Loucy (cell line): ENCODE results near the gene SCNN1B.

Source experiments
- H2AFZ ChIP-seq: fragments of 200-600 bp; sonication (generic); 2 replicates; pipeline ENCODE4 v1.6.0; 2016; ENCODE audit warnings: antibody characterized with exemption, mild to moderate bottlenecking, low read length, moderate library complexity
- H3F3A ChIP-seq: fragments of 200-600 bp; 2 replicates; pipeline ENCODE4 v1.6.0; 2016; ENCODE audit warnings: antibody characterized with exemption, low read depth, mild to moderate bottlenecking
- H3K27me3 ChIP-seq: fragments of 200-600 bp; sonication (generic); 2 replicates; pipeline ENCODE4 v1.6.1; 2014; ENCODE audit warnings: low read length, mild to moderate bottlenecking; ENCODE audit not compliant: insufficient read depth, poor library complexity, severe bottlenecking
- H3K36me3 ChIP-seq: fragments of 200-600 bp; sonication (generic); 2 replicates; pipeline ENCODE4 v1.6.1; 2016; ENCODE audit warnings: low read length; ENCODE audit not compliant: insufficient read depth
- H3K4me1 ChIP-seq: fragments of 200-600 bp; sonication (generic); 2 replicates; pipeline ENCODE4 v1.5.1; 2014; ENCODE audit warnings: low read length, mild to moderate bottlenecking; ENCODE audit not compliant: insufficient read depth, poor library complexity, severe bottlenecking
- H3K4me2 ChIP-seq: fragments of 200-600 bp; sonication (generic); 2 replicates; pipeline ENCODE4 v1.6.0; 2014; ENCODE audit warnings: antibody characterized with exemption, low read length, low read depth, mild to moderate bottlenecking; ENCODE audit not compliant: poor library complexity, severe bottlenecking
- H3K4me3 ChIP-seq: fragments of 200-600 bp; sonication (generic); 2 replicates; pipeline ENCODE4 v1.5.1; 2014; ENCODE audit warnings: low read length, mild to moderate bottlenecking, mixed read lengths; ENCODE audit not compliant: poor library complexity, severe bottlenecking
- H3K79me2 ChIP-seq: fragments of 200-600 bp; sonication (generic); 2 replicates; pipeline ENCODE4 v1.6.1; 2014; ENCODE audit warnings: low read length; ENCODE audit not compliant: insufficient read depth
- H3K9ac ChIP-seq: fragments of 200-600 bp; sonication (generic); 2 replicates; pipeline ENCODE4 v1.6.0; 2014; ENCODE audit warnings: mild to moderate bottlenecking, low read depth, low read length, moderate library complexity; ENCODE audit not compliant: poor library complexity, severe bottlenecking
- H3K9me2 ChIP-seq: fragments of 200-600 bp; sonication (generic); replicated peaks from 2 replicates; pipeline ENCODE4 v1.6.1; 2016; ENCODE audit warnings: low read depth, low read length, mixed read lengths
- H3K9me3 ChIP-seq: fragments of 200-600 bp; sonication (generic); 2 replicates; pipeline ENCODE4 v1.6.1; 2014; ENCODE audit warnings: mild to moderate bottlenecking, antibody characterized with exemption, low read length, low read depth; ENCODE audit not compliant: insufficient read depth
- H4K20me1 ChIP-seq: fragments of 200-600 bp; sonication (generic); 2 replicates; pipeline ENCODE4 v1.6.0; 2014; ENCODE audit warnings: antibody characterized with exemption, low read length, mild to moderate bottlenecking; ENCODE audit not compliant: insufficient read depth, poor library complexity, severe bottlenecking
- CTCF ChIP-seq: fragments of 200-600 bp; sonication (generic); conservative IDR thresholded peaks from 2 replicates; pipeline ENCODE4 v1.5.1; 2014; ENCODE audit warnings: mild to moderate bottlenecking, antibody characterized with exemption, low read length
- EZH2phosphoT487 ChIP-seq: fragments of 200-600 bp; IDR thresholded peaks from 2 replicates; pipeline ENCODE4 v1.6.1; 2018; ENCODE audit warnings: antibody characterized with exemption, mild to moderate bottlenecking, moderate library complexity, borderline replicate concordance

Gene SCNN1B

GRCh38 chr16:23392223-23392600 is 90.1 kb downstream of the SCNN1B start:
- Histone ChIP-seq H3K27me3 (no peaks in the 10 kb centered on the region), H3K9me2 (no peaks in the 10 kb centered on the region), H4K20me1 (no peaks in the 10 kb centered on the region), H3K4me1 (no peaks in the 10 kb centered on the region), H3K9ac (no peak overlapping the region), H3K36me3 (peaks cover 17% of the 10 kb centered on the region; the same call in 1 of the 2 replicates), H3K4me3 (no peak overlapping the region), H2AFZ (no peak overlapping the region), H3F3A (no peaks in the 10 kb centered on the region), H3K79me2 (no peaks in the 10 kb centered on the region), H3K9me3 (no peaks in the 10 kb centered on the region), H3K4me2 (no peak overlapping the region)
- TF ChIP-seq EZH2phosphoT487 (no peak), CTCF (no peak)

GRCh38 chr16:23394141-23394831 is 92.2 kb downstream of the SCNN1B start:
- Histone ChIP-seq H2AFZ (no peak overlapping the region), H3K9me2 (no peaks in the 10 kb centered on the region), H3K36me3 (peaks cover 34% of the 10 kb centered on the region; the same call in 1 of the 2 replicates), H3K4me2 (no peak overlapping the region), H3K27me3 (no peaks in the 10 kb centered on the region), H3K79me2 (no peaks in the 10 kb centered on the region), H3K9ac (no peak overlapping the region), H3K4me3 (no peak overlapping the region), H3F3A (no peaks in the 10 kb centered on the region), H4K20me1 (no peaks in the 10 kb centered on the region), H3K4me1 (no peaks in the 10 kb centered on the region), H3K9me3 (no peaks in the 10 kb centered on the region)
- TF ChIP-seq EZH2phosphoT487, result no peak
- TF ChIP-seq CTCF, result no peak

- Histone ChIP-seq H3K9ac (no peak overlapping the region), H3K36me3 (peaks cover 43% of the 10 kb centered on the region; the same call in 1 of the 2 replicates)
Observed at GRCh38 chr16:23395732-23396131, 93.6 kb downstream of the SCNN1B start.

More at GRCh38 chr16:23395732-23396131, 93.6 kb downstream of the SCNN1B start:
- no peaks in the 10 kb centered on the region for H3K9me3 ChIP-seq
- H3K9me2 ChIP-seq, result no peaks in the 10 kb centered on the region
- no peaks in the 10 kb centered on the region for H3F3A ChIP-seq
- H2AFZ ChIP-seq, result no peak overlapping the region
- no peaks in the 10 kb centered on the region for H3K4me1 ChIP-seq
- H3K79me2 ChIP-seq, result no peaks in the 10 kb centered on the region
- no peaks in the 10 kb centered on the region for H3K27me3 ChIP-seq
- H4K20me1 ChIP-seq, result no peaks in the 10 kb centered on the region
- no peak overlapping the region for H3K4me3 ChIP-seq
- H3K4me2 ChIP-seq, result no peak overlapping the region
- TF ChIP-seq EZH2phosphoT487 (no peak), CTCF (no peak)
